ENCODE results near the gene CADM3.

CADM3 gene

GRCh38 chr1:159173320-159173719, 1.9 kb downstream of the CADM3 start:
- no peak for DNase-seq (ENCODE audit: low read depth)

DNA sequence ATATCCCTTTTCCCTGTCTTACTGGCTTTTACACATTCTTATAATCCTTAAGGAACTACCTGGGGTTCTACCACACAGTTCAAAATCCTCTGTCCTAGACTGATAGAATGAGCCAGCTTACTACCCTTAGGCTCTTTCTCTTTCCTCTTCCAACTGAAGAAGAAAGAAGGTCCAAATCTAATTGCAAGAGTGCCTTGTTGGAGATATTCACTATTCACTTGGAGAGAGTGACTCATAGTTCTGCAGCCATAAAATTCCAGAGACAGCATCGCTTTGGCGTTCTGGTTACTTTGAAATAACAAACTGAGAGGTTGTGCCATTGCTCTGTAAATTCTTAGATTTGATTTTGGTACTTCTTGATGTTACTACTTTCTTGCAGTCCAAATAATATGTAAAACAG, 4.2 kb downstream of the CADM3 start:
- no peak for DNase-seq (ENCODE audit: low read depth)

- no peak for DNase-seq (ENCODE audit: low read depth)
These were observed 6.0 kb downstream of the CADM3 start for GRCh38 chr1:159177272-159177907.

DNA sequence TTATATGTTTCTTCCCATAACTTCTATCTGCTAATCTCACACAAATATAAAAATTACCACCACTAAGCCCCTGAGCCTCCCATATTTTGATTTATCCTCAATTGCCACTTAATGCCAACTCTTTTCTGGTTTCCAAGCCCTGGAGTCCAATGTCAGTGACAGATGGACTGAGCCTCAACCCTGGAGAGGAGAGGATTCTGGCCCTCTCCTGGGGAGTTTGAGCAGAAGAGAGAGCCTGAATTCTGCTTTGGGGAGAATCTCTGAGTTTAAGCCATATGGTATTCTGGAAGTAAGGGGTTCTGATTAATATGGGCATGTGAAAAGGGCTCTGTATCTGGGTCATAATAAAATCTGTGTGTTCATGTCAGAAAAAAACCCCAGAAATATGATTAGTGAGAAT, 8.5 kb downstream of the CADM3 start:
- no peak for DNase-seq (ENCODE audit: low read depth)

DNA sequence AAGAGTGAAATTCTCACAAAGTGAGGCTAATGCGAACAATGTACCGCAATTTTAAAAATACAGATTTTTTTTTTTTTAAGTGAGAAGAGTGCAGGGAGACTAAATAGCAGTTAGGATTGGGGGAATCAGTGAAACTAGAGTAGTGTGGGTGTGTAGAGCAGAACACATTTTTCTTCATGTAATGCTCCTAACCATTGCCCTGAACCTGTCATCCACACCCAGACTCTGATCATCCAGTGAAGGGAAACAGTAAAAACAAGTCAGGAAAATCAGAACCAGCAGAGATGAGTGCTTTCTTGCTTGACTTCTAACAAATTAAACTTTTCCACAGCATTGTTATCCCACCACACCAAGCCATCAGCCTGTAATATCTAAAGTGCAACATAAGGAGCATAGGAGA, 9.1 kb downstream of the CADM3 start:
- no peak for DNase-seq (ENCODE audit: low read depth)

DNA sequence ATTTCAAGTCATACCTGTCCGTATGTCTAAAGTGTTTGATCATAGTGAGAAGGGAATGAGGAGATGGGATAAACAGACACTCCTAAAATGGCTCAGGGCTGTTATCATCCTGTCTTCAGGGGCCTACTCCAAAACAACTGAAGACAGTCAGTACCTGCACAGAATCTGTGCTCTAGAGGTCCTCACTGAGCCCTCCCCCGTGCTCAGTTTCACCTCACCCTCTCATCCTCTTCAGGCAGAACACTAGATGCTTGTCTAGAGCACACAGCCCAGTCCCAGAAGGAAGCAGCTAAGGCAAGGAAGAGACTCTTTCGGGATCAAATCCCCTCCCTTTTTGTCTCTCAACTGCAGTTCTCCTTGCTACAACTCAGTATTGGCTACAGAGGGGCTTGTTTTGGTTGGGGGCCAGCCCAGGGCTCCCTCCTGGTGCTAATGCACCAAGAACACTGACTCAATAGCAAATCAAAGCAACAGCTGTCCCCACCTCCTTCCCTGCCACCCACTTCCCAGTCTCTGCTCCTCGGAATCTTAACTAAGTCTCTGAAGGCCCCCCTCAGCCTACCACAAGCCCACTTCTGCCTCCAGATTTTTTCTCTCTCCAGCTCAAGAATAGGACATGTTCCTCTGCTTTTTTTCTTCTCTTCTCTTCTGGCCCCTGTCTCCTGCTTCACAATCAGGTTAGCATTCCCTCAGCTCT, 10.1 kb downstream of the CADM3 start:
- DNase-seq (ENCODE audit: low read depth) = no peak

DNA sequence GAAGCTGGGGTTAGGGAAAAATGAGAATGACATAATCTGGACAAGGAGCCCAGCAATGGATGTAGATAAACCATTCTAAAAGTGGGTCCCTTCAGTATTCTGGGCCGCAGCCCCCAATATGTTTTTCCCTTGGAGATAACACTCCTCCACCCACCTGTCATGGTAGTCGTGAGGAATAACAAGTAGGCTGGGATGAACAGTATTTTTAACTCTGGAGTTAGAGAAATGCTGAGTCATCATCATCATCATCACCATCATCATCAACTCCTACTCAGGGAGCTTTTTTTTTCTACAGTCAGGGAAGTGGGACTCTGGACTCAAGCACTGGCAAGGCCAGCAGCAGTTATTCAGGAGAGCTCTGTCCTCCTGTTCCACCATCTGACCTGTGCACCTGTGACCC, 12.8 kb downstream of the CADM3 start:
- no peak for DNase-seq (ENCODE audit: low read depth)

DNA sequence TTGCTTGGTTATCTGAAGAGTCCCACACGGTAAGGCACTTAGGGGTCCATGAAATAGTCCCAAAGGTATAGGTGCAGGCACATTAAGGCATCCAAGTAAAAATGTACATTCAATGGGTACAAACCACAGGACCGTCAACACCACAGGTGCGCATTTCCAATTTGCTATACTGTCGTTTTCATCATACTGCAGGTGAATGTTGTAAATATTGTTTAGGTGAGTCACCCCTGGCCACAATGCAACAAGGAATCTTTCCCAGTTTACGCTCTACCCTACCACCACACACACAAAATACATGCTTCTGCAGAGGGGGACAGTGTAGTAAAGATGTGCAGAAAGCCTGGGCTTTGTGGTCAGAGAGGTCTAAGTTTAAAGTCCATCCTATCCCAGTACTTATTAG, 13.7 kb downstream of the CADM3 start:
- DNase-seq (ENCODE audit: low read depth) = no peak

DNA sequence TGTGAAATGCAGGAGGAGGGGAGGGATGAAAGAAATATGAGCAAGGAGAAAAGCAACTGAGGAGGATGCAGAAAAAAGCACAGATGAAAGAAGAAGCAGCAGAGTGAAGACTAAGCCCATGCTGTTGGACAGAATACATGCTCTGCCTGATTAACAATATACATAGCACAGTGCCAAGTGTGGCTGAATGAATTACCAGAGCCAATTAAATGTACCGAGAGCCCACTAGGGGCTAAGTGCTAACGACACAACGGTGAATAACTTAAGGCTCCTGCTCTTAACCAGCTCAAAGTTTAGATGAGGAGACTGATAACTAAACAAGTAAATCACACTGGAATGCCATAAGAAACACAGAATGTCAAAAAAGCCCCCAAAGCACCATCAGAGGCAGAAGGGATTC, 15.6 kb downstream of the CADM3 start:
- DNase-seq (ENCODE audit: low read depth) = no peak

DNA sequence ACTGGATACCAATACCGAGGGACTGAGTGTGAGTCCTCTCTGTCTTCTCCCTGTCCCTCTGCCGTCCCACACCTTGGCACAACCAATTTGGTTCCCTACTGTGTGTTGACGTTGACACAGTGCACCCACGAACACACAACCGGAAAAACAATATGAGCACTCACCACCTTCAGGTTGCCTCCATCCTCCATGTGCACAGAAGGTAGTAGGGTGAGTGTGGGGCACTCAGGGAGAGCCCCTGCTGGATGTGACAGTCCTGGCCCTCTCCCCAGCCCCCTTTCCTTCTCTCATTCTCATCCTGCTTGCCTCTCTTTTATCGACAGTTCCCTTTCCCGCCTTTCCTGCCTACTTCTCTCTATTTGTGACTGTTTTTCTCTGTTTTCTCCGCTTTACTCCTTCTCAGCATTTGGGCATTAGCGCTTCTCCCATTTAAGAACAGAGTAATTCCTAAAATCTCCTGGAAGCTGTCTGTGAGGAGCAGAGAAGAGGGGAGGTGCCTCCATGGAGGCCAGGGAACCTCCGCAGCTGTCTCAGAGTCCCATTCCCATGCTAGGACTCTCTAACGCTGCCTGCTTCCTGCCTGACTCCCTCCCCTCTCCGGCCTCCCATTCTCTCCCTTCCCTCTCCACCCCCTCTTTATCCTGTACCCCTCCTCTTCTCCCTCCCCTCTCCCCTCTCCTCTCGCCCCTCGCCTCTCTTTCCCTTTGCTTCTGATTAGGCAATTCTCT, 16.4 kb downstream of the CADM3 start:
- DNase-seq (ENCODE audit: low read depth) = no peak

DNA sequence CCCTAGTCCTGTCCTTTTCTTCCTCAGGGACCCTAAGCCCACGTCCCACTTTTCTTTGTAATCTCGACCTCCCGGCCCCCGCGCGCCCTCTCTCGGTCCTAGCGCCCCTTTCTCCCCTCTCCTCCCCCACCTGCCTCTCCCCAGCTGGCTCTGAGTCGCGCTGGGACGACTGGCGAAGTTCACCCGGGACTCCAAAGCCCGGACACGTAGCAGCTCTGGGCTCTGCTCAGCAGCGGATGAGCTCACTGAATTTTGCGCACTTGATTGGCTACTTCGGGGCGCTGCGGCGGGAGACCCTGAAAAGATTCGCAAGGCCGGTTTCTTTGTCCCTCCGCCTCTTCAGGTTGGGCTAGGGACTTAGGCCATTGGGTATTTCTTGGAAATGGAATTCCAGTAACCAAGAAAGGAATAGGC, 17.0 kb downstream of the CADM3 start:
- DNase-seq (ENCODE audit: low read depth) = no peak

GRCh38 chr1:159190441-159190840, 19.0 kb downstream of the CADM3 start:
- no peak for DNase-seq (ENCODE audit: low read depth)

GRCh38 chr1:159196543-159196942, 25.1 kb downstream of the CADM3 start:
- DNase-seq (ENCODE audit: low read depth) = no peak

- peak; percentile 31 for DNase-seq (ENCODE audit: low read depth)
These were observed 26.4 kb downstream of the CADM3 start for GRCh38 chr1:159197561-159198557.

DNA sequence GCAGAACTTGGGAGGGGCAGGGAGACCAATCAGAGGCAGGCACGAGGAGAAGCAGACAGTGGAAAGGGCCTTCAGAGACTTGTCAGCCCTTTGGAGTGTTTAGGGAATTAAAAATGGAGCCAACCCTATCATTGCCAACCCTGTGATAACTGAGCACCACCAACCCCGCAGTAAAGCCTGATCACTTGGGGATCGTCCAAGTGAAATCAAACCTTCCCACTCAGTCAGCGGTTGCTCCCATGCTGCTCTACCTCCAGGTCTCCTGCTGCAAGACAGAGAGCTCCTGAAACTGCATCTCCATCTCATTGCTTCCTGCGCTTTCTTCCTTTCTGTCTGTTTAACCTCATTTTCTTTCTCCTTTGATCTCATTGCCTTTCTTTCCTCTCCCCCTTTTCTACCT, 28.5 kb downstream of the CADM3 start:
- DNase-seq (ENCODE audit: low read depth) = no peak

- no peak for DNase-seq (ENCODE audit: low read depth)
These were observed 29.4 kb downstream of the CADM3 start for GRCh38 chr1:159200769-159201168.

DNA sequence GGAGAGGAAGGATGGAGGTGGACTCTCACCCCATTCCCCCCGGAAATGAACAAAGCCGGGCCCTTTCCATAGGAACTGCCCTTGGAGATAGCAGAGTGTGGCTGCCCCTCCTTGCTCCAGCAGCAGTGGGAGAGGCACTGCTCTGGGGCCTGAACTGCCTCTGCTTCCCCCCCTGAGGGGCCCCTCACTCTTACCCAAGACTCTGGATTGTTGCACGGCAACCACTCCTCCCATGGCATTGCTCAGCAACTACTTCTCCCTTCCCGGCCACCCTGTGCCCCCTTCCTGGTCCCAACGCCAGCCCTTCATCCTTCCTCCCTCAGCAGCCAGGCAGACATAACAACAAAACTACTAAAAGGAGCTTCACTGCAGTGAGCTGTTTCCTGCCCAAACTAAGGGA, 30.2 kb downstream of the CADM3 start:
- no peak for DNase-seq (ENCODE audit: low read depth)

- DNase-seq (ENCODE audit: low read depth) = no peak
These were observed 32.2 kb downstream of the CADM3 start for GRCh38 chr1:159203610-159204009.

DNA sequence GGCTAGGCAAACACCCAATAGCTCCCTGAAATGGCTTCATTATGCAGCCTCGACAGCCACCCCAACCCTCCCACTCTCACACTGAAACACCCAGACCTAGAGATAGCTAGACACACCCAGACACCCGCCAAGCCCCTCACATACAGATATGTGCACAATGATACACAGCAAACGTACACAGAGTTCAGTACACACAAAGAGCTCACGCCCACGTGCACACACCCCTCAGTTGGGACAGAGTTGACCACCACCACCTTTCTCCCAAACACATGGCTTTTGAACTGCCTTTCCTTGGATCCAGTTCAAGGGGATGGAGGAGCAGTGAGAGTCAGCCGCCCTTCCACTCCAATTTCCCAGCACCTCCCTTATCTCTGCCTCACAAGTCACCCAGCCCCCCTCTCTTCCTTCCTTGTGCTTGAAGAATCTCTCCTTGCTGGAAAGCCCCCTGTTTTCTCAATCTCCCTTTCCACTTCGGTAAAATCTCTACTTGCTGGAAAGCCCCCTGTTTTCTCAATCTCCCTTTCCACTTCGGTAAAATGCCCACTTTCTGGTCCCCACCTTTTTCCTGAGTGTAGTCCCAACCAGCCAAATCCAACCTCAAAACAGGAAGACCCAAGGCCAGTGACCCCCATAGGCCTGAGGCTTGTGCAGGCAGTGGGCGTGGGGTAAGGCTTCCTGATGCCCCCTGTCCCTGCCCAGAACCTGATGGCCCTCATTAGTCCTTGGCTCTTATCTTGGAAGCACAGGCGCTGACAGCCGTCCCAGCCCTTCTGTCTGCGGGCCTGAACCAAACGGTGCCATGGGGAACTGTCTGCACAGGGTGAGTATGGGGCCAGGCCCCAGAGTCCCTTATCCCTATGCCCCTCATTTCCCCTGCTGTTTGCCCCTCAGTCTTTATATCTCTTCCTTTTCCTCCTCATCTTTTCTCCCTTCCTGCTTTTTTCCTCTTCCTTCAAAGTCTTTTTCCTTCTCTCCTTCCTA, 33.0 kb downstream of the CADM3 start, which contains the start of gene ACKR1:
ACKR1 (plus strand) TSS at position 715 of the 981 bp plus-strand sequence; CDS start at position 800, 85 bp downstream.
- no peak for DNase-seq (ENCODE audit: low read depth)

DNA sequence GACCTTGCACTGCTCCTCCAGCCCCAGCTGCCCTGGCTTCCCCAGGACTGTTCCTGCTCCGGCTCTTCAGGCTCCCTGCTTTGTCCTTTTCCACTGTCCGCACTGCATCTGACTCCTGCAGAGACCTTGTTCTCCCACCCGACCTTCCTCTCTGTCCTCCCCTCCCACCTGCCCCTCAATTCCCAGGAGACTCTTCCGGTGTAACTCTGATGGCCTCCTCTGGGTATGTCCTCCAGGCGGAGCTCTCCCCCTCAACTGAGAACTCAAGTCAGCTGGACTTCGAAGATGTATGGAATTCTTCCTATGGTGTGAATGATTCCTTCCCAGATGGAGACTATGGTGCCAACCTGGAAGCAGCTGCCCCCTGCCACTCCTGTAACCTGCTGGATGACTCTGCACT, 33.8 kb downstream of the CADM3 start:
- DNase-seq (ENCODE audit: low read depth) = no peak

DNA sequence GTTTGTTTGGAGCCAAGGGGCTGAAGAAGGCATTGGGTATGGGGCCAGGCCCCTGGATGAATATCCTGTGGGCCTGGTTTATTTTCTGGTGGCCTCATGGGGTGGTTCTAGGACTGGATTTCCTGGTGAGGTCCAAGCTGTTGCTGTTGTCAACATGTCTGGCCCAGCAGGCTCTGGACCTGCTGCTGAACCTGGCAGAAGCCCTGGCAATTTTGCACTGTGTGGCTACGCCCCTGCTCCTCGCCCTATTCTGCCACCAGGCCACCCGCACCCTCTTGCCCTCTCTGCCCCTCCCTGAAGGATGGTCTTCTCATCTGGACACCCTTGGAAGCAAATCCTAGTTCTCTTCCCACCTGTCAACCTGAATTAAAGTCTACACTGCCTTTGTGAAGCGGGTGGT, 34.7 kb downstream of the CADM3 start:
- DNase-seq (ENCODE audit: low read depth) = no peak
